Parathyroid adenoma (tissue), 2 donors: ENCODE results near the gene C15orf61.

Experiments
- H2AFZ ChIP-seq: fragments of 300-600 bp; sonication (generic); one replicate; pipeline ENCODE4 v1.7.0; 2017; ENCODE audit warnings: antibody characterized with exemption, mild to moderate bottlenecking
- H3K27ac ChIP-seq: fragments of 300-600 bp; sonication (generic); one replicate; pipeline ENCODE4 v1.7.0; 2017
- H3K27me3 ChIP-seq: fragments of 300-600 bp; sonication (generic); one replicate; pipeline ENCODE4 v1.7.0; 2017; ENCODE audit warnings: low read length; ENCODE audit not compliant: control insufficient read depth, insufficient read depth
- H3K36me3 ChIP-seq: fragments of 300-600 bp; sonication (generic); one replicate; pipeline ENCODE4 v1.7.0; 2017; ENCODE audit warnings: low read length; ENCODE audit not compliant: control insufficient read depth, insufficient read depth
- H3K4me1 ChIP-seq: fragments of 300-600 bp; sonication (generic); one replicate; pipeline ENCODE4 v1.7.0; 2017; ENCODE audit warnings: control low read depth
- H3K4me2 ChIP-seq: fragments of 300-600 bp; sonication (generic); one replicate; pipeline ENCODE4 v1.7.0; 2017; ENCODE audit warnings: low read length
- H3K4me3 ChIP-seq: fragments of 300-600 bp; sonication (generic); one replicate; pipeline ENCODE4 v1.7.0; 2017; ENCODE audit warnings: low read depth, low read length
- H3K79me2 ChIP-seq: fragments of 300-600 bp; sonication (generic); one replicate; pipeline ENCODE4 v1.7.0; 2017; ENCODE audit warnings: control low read depth
- H3K9ac ChIP-seq: fragments of 300-600 bp; sonication (generic); one replicate; pipeline ENCODE4 v1.7.0; 2017; ENCODE audit warnings: mild to moderate bottlenecking
- H3K9me3 ChIP-seq: fragments of 300-600 bp; sonication (generic); one replicate; pipeline ENCODE4 v1.7.0; 2017; ENCODE audit warnings: low read length; ENCODE audit not compliant: control insufficient read depth
- CTCF ChIP-seq: fragments of 300-600 bp; sonication (generic); IDR thresholded peaks from one replicate; pipeline ENCODE4 v1.7.0; 2017; ENCODE audit warnings: antibody characterized with exemption, mild to moderate bottlenecking
- donor health status: primary hyperparathyroidism.

C15orf61 gene

GRCh38 chr15:67531379-67531914, 10.5 kb downstream of the C15orf61 start:
- Histone ChIP-seq H3K27ac (no peak overlapping the region), H2AFZ (no peak overlapping the region), H3K27me3 (no peaks in the 10 kb centered on the region), H3K9ac (no peak overlapping the region), H3K4me3 (no peak overlapping the region), H3K36me3 (no peaks in the 10 kb centered on the region), H3K4me2 (no peak overlapping the region), H3K4me1 (peaks cover 4% of the 10 kb centered on the region), H3K9me3 (no peaks in the 10 kb centered on the region), H3K79me2 (no peaks in the 10 kb centered on the region)
- no peak for TF ChIP-seq CTCF

- Histone ChIP-seq H3K79me2 (no peaks in the 10 kb centered on the region), H3K27ac (no peak overlapping the region), H3K9me3 (no peaks in the 10 kb centered on the region), H3K36me3 (no peaks in the 10 kb centered on the region), H3K27me3 (no peaks in the 10 kb centered on the region), H3K4me2 (no peak overlapping the region), H2AFZ (no peak overlapping the region), H3K4me1 (no peaks in the 10 kb centered on the region), H3K4me3 (no peak overlapping the region), H3K9ac (no peak overlapping the region)
- no peak for TF ChIP-seq CTCF
These were observed 12.9 kb downstream of the C15orf61 start for GRCh38 chr15:67533873-67534272.

GRCh38 chr15:67534360-67534759, 13.4 kb downstream of the C15orf61 start:
- H3K9me3 ChIP-seq, result no peaks in the 10 kb centered on the region
- no peak overlapping the region for H2AFZ ChIP-seq
- TF ChIP-seq CTCF, result no peak
- no peaks in the 10 kb centered on the region for H3K4me1 ChIP-seq
- no peak overlapping the region for H3K4me3 ChIP-seq
- no peaks in the 10 kb centered on the region for H3K27me3 ChIP-seq
- no peak overlapping the region for H3K9ac ChIP-seq
- no peaks in the 10 kb centered on the region for H3K36me3 ChIP-seq
- H3K79me2 ChIP-seq, result no peaks in the 10 kb centered on the region
- no peak overlapping the region for H3K27ac ChIP-seq
- no peak overlapping the region for H3K4me2 ChIP-seq

GRCh38 chr15:67537771-67538170, 16.8 kb downstream of the C15orf61 start:
- H3K27me3 ChIP-seq, result no peaks in the 10 kb centered on the region
- no peak for TF ChIP-seq CTCF
- H3K36me3 ChIP-seq, result no peaks in the 10 kb centered on the region
- H3K4me1 ChIP-seq, result no peaks in the 10 kb centered on the region
- no peak overlapping the region for H2AFZ ChIP-seq
- no peak overlapping the region for H3K27ac ChIP-seq
- no peak overlapping the region for H3K4me3 ChIP-seq
- H3K9ac ChIP-seq, result no peak overlapping the region
- no peaks in the 10 kb centered on the region for H3K79me2 ChIP-seq
- no peak overlapping the region for H3K4me2 ChIP-seq
- no peaks in the 10 kb centered on the region for H3K9me3 ChIP-seq
